Measurements from ENCODE around the gene RNASE1.

DNA sequence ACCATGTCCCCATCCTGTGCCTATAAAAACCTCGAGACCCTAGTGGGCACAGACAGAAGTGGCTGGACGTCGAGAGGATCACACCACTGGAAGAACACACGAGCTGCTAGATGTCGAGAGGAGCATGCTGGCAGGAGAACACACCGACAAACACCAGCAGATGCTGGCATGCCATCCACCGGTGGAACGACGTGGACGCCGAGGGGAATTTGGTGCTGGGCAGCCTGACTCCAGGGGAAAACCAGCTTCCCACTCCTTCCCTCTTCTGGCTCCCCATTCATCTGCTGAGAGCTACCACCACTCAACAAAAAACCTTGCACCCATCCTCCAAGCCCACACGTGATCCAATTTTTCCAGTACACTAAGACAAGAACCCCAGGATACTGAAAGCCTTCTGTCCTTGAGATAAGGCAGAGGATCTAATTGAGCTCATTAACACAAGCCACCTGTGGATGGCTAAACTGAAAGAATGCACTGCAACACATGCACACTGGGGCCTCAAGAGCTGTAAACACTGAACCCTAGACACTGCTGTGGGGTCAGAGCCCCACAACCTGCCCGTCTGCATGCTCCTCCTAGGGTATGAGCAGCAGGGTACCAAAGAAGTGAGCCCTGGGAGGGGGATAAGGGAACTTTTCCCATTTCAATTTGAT is 12.1 kb downstream of the RNASE1 start:
- TF ChIP-seq BCLAF1 (IDR thresholded peaks at IDR 0.05; ENCODE audit: borderline replicate concordance in 1 of 2, control insufficient read depth in 1 of 2, low read depth in 2 of 2, low read length in 1 of 2) (no peak), YY1 (IDR thresholded peaks at IDR 0.05; ENCODE audit: borderline replicate concordance in 1 of 3, control insufficient read depth in 1 of 3, extremely low read depth in 1 of 3, insufficient read depth in 3 of 3, insufficient read length in 1 of 3, insufficient replicate concordance in 2 of 3, low read depth in 1 of 3, low read length in 2 of 3) (no peak), IRF9 (tag; IDR thresholded peaks at IDR 0.05) (no peak), ZNF253 (CRISPR knock-in tag; conservative IDR thresholded peaks at IDR 0.05) (no peak), STAG1 (CRISPR knock-in tag; IDR thresholded peaks at IDR 0.05; ENCODE audit: borderline replicate concordance) (no peak), ZBTB8A (IDR thresholded peaks at IDR 0.05; ENCODE audit: partially characterized antibody) (no peak)

Data from K562 (cell line).